ENCODE measurements around the gene C1QTNF6.

- TF ChIP-seq, protein P1, sequence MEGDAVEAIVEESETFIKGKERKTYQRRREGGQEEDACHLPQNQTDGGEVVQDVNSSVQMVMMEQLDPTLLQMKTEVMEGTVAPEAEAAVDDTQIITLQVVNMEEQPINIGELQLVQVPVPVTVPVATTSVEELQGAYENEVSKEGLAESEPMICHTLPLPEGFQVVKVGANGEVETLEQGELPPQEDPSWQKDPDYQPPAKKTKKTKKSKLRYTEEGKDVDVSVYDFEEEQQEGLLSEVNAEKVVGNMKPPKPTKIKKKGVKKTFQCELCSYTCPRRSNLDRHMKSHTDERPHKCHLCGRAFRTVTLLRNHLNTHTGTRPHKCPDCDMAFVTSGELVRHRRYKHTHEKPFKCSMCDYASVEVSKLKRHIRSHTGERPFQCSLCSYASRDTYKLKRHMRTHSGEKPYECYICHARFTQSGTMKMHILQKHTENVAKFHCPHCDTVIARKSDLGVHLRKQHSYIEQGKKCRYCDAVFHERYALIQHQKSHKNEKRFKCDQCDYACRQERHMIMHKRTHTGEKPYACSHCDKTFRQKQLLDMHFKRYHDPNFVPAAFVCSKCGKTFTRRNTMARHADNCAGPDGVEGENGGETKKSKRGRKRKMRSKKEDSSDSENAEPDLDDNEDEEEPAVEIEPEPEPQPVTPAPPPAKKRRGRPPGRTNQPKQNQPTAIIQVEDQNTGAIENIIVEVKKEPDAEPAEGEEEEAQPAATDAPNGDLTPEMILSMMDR (IDR thresholded peaks at IDR 0.05): no peak
- no peak for TF ChIP-seq CBX2 (IDR thresholded peaks at IDR 0.05; ENCODE audit: borderline replicate concordance, low read depth)
- TF ChIP-seq REST (IDR thresholded peaks at IDR 0.05): no peak
- TF ChIP-seq TP53 (CRISPR knock-in tag; IDR thresholded peaks at IDR 0.05): no peak
- no peak for TF ChIP-seq SMC3 (IDR thresholded peaks at IDR 0.05)
- no peak for TF ChIP-seq EP300 (IDR thresholded peaks at IDR 0.05)
- TF ChIP-seq POLR2A (IDR thresholded peaks at IDR 0.05; ENCODE audit: low read length): no peak
Measured at GRCh38 chr22:37228106-37229011, 40.3 kb upstream of the C1QTNF6 start.

Data from A549 (cell line).